ENCODE results near the gene TMPRSS3.

DNA sequence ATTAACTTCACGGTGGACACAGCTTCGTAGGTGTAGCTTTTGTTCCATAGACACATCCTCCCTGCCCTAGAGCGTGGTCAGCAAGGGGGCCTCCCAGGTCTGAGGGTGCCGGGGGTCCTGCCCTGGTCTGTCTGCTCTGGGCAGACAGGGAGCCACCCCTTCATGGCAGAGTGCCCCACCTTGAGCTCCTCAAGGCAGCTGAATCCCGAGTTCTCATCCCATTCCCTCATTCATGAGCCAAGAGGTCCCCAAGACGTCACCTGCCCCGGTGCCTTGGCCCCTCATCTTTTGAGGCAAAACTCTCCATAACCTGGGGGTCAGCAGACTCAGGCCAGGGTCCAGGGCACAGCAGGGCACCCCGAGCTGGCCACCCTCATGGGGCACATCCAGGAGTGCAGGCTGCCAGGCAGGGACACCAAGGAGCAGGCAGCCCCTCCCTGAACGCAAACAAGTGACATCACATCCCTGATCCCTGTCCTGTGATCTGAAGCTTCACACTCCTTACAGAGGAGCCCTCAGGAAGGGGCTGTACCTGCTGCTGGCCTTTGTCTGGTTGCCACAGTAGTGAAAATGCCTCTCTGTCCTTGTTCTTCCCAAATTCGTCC lies 31.1 kb upstream of the TMPRSS3 start:
- TF ChIP-seq CTCF (IDR thresholded peaks at IDR 0.05) (no peak), POLR2A (IDR thresholded peaks at IDR 0.05) (no peak), POLR2AphosphoS5 (IDR thresholded peaks at IDR 0.05) (no peak), EP300 (IDR thresholded peaks at IDR 0.05) (no peak)
